Endothelial cell of umbilical vein (primary cell): ENCODE results near the gene KY.

Experiments
- CTCF ChIP-seq, 2 donors: IDR thresholded peaks; 1 replicate in 1 of 2; 2 replicates in 1 of 2; pipeline ENCODE4 v1.5.1; 2011; ENCODE audit warnings: low read length in 2 of 2, mild to moderate bottlenecking in 2 of 2, moderate library complexity in 2 of 2, control low read depth in 1 of 2, inconsistent platforms in 1 of 2, low read depth in 1 of 2; ENCODE audit not compliant: insufficient read depth in 1 of 2; ENCODE audit errors: extremely low read depth in 1 of 2
- POLR2A ChIP-seq: IDR thresholded peaks from 2 replicates; pipeline ENCODE4 v1.6.1; 2012; ENCODE audit warnings: low read depth, mild to moderate bottlenecking, control low read depth, low read length
- POLR2AphosphoS5 ChIP-seq: IDR thresholded peaks from 2 replicates; pipeline ENCODE4 v1.6.1; 2012; ENCODE audit warnings: low read depth, mild to moderate bottlenecking, control low read depth, low read length, moderate library complexity; ENCODE audit not compliant: insufficient read depth

DNA sequence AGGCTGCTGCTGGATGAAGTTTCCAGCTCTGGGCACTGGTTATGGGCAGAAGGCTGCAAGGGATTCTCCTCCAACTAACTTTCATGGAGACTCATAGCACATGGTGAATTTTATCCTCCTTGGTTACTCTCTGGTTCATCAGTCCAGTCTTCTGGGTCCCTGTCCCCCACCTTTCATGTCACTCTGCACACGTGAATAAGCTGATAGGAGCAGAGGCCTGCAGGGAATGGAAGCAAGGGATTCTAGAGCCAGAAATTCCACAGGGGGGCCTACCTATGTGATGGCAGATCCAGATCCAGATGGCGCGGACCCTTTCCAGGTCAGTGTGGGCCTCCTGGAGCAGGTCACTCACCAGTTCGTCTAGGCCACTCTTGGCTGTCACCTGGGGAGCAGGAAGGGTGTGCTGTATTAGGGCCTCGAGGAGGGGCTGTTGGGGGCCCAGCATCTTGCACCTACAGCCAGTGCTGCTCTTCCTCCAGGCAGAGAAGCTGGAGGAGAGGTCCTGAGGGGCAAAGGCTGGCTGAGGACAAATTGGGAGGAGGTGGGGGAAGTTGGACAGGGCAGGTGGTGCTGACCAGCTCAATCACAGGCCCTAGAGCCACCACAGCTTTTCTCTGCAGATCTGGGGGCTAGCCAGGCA lies 30.2 kb downstream of the KY start:
- TF ChIP-seq POLR2AphosphoS5 (no peak), POLR2A (no peak), CTCF (IDR thresholded peaks at IDR 0.05; ENCODE audit: extremely low read depth in 1 of 2, insufficient read depth in 1 of 2, low read depth in 1 of 2, low read length in 2 of 2) (no peak)
